Measurements from ENCODE around the gene CFAP221.

Gene CFAP221

DNA sequence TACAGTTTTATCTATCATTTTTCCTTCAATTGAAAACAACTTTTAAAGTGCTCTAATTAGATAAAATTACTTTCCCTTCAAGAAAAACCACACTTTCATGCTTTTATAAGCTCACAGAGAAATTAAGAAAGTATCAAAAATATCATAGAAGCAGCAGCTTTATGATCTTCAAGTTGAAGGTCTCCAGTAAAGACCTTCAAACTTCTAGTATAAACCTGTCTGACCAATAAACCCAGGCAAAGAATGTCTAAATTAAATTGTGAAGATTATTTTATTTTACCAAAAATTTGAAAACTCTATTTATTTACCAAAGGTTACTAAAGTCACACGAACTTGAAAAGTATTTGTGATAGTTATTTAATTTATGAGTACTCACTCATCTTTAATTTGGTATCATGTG, 10.7 kb upstream of the CFAP221 start:
- H3K4me3 ChIP-seq = no peak overlapping the region
- no peak overlapping the region for H3K27ac ChIP-seq

DNA sequence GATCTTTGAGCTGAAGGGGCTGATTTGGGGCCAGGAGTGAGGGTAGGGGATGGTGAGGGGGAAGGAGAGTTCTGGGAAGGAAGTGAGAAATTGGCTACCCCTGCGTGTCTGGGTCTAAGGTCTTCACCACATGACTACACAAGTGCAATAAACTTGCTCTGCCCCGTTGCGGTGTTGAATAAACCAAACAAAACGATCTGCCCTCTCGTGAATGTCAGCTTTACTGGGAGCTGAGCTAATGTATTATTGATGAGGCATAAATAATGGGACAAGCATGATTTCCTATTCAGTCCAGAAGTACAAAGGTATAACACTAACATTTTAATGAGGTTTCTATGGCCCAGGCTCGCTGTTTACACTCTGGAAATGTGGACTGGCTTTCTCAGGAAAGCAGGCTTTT, 8.0 kb upstream of the CFAP221 start:
- Histone ChIP-seq H3K4me3 (no peak overlapping the region), H3K27ac (no peak overlapping the region)

DNA sequence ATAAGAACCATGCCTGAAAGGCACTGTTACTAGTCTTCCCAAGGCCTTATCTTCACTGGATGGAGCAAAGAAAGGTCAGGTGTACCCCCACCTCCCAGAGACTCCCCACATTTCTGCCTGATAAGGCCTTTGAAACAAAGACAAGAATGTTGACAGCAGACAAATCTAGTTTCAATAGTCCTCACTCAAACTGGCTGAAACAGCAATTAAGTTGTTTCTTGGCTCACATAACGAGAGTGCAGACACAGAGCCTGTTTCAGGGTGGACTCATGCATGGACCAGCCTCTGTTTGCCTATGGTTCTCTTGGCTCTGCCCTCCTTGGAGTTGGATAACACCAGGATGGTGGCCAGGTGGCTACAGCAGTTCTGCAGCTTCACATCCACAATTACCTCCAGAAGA, 7.5 kb upstream of the CFAP221 start:
- Histone ChIP-seq H3K4me3 (no peak overlapping the region), H3K27ac (no peak overlapping the region)

DNA sequence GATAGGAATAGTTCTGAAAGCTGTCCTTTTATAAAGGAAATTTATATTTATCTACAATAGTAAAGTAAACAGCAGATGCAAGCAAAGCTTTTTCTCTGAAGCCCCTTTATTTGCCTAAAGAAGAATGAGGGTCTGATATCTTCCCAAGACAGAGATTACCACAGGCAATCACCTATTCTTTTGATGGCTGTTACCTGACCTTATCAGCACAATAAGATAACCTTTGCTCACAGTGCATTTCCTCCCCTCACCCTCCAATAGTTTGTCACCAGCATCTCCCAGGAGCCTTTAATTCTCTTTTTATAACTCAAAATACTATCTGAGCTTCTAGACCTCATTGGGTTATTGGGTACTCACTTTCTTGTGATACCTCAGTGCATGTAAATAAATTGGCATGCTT, 6.5 kb upstream of the CFAP221 start:
- Histone ChIP-seq H3K27ac (no peak overlapping the region), H3K4me3 (no peak overlapping the region)

DNA sequence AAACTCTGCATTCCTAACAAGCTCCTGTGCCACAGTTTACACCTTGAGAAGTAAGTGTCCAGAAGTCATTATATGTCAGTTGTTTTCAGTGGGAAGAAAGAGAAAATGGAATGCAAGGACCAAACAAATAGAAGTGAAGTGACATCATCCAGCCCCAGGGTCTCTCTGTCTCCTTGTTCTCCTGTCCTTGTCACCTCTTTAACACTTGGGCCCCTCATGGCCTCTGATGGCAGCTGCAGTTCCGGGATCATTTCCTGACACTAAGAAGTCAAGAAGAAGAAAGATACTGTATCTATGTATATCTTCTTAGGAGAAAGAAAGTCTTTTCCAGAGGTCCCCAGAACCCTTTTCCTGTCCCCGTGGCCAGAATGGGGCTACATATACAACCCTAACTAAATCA, 2.8 kb upstream of the CFAP221 start:
- Histone ChIP-seq H3K27ac (no peak overlapping the region), H3K4me3 (no peak overlapping the region)

- no peak overlapping the region for H3K27ac ChIP-seq
Measured at GRCh38 chr2:119544939-119545475, 758 bp downstream of the CFAP221 start.

GRCh38 chr2:119545754-119546446, 1.7 kb downstream of the CFAP221 start:
- no peak overlapping the region for H3K4me3 ChIP-seq

More at GRCh38 chr2:119544939-119545475, 758 bp downstream of the CFAP221 start:
- H3K4me3 ChIP-seq = peak overlapping the region in 4 of 7 experiments; percentile 36 to 52 (median 46)

GRCh38 chr2:119546447-119546767, 2.2 kb downstream of the CFAP221 start:
- no peak overlapping the region for H3K4me3 ChIP-seq
- H3K27ac ChIP-seq = no peak overlapping the region

More at GRCh38 chr2:119545754-119546446, 1.7 kb downstream of the CFAP221 start:
- no peak overlapping the region for H3K27ac ChIP-seq

- Histone ChIP-seq H3K27ac (no peak overlapping the region), H3K4me3 (no peak overlapping the region)
Measured at GRCh38 chr2:119548516-119549120, 4.4 kb downstream of the CFAP221 start.

DNA sequence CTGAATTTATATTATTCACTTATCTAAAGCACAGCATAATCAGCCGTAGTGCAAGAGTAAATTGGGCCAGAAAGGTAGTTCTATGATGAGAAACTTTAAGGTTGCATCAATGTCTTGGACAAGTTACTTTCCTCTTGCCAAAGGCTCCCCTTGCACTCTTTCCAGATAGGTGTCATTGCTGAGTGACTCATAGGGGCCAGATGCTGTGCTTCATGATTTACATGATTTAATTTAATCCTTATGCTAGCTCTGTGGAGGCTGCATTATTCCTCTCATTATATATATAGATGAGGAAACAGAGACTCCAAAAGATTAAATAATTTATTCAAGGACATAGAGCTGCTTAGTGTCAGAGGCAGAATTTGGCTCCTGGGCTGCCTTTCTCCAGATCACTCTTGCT, 5.0 kb downstream of the CFAP221 start:
- no peak overlapping the region for H3K27ac ChIP-seq
- H3K4me3 ChIP-seq = no peak overlapping the region

- no peak overlapping the region for H3K27ac ChIP-seq
- H3K4me3 ChIP-seq = no peak overlapping the region
Measured at GRCh38 chr2:119550346-119550745, 6.1 kb downstream of the CFAP221 start.

DNA sequence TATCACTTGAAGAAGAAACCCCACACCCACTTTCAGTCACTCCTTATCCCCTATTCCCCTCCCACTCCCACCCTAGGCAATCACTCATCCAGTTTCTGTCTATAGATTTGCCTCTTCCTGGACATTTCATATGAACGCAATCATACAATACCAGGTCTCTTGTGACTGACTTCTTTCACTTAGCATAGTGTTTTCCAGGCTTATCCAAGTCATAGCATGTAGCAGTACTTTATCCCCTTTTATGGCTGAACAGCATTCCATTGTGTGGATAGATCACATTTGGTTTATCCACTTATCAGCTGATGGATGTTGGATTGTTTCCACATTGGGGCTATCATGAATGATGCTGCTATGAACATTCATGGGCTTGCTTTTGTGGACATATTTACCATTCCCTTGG, 6.6 kb downstream of the CFAP221 start:
- H3K4me3 ChIP-seq = no peak overlapping the region
- no peak overlapping the region for H3K27ac ChIP-seq

DNA sequence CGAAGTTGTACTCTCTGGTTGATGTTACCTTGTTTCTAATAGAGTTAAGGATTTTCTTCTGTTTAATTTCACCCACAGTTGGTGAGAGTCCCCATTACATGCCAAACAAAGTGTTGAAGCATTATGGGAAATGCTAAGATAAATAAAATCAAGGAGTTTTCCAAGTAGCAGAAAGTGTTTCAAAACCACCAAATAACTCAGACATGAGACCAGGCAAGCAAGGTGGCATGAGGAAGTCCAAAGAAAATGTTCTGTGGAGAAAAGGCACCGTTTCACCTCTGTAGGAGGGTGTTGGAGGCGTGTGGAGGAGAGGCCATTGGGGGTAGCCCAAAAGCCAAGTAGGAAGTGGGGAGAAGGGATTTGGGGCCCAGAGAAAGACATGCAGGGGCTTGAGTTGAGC, 8.7 kb downstream of the CFAP221 start:
- Histone ChIP-seq H3K4me3 (no peak overlapping the region), H3K27ac (no peak overlapping the region)

DNA sequence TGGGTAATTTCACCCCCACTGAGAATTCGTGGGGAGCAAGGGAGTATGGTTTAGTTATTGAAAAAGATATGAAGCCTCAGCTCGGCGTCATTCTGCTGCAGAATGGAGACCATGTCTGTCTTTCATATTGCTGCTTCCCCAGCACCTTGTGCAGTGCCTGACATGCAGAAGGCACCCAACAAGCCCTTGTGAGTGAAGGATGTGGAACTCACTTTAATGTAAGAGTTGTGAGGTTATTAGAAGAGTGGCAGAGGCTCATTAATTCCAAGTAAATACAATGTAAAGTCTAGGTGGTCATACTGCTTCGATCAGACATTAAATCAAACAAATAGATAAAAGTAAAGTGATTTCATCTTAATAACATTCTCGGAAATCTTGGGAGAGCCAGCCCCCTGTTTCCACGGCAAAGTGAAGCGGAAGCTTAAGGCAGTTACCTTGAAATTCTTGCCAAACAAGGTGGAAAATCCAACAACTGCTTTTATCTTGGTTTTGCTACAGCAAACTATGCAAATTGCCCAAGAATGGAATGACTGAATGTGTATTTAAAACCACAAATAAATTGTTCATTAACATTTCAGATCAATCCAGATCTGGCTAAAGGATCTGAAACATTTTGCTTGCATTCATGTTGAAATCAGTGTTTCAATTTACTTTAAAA, 9.6 kb downstream of the CFAP221 start:
- Histone ChIP-seq H3K4me3 (no peak overlapping the region), H3K27ac (no peak overlapping the region)

DNA sequence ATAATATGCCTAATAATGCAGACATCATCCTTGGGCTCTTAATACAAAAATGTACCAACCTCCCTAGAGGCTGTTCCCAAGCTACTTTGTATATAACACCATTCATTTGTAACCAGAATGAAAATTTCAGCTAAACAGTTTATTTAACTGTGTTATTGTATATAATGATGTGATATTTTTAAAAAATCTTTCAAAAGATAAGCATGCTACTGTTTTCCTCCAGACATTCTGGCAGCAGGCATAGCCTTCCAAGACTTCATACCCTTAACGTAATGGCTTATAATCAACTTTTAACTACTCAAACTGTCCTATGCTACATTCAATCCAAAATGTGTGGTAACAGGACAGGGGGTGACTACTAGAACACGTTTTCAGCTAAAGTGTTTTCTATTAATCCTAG, 21.2 kb downstream of the CFAP221 start:
- Histone ChIP-seq H3K27ac (no peak overlapping the region), H3K4me3 (no peak overlapping the region)

DNA sequence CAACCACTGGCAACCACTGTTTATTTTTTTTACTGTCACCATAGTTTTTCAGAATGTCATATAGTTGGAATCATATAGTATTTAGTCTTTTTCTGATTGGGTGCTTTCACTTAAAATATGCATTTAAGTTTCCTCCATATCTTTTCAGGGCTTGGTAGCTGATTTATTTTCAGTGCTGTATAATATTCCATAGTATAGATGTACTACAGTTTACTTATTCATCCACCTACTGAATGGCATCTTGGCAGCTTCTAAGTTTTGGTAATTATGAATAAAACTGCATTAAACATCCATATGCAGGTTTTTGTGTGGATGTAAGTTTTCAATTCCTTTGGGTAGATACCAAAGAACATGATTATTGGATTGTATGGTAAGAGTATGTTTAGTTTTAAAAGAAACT, 23.0 kb downstream of the CFAP221 start:
- no peak overlapping the region for H3K4me3 ChIP-seq

DNA sequence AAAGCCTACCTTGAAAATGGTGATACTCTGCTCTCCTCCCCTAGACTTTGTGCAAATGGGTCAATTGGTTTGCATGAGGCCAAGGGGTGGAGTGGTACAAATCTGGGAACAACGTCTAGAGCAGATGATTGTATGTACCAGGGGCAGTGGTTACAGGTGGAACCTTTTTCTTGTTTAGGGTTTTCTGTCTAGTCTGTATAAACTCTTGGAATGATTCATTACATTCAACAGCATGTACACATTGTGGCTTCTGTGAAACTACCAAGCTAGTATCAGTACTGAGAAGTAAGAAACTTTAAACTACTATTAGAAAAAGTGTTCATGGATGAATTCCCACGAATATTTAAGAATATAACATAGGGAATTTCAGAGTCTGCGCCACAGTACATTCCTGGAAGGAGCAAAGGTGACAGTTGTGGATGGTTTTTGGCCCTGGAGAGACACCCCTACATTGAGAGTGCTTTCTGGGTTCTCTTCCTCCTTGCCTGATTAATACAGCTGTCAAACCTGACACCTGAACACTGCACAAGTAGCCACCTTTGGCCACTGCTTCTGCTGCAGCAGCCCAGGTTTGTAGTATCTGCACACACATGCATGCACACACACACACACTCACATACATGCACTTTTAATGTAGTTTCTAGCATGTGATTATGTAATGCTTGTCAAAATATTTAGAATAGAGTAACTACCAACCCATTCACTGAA, 30.0 kb downstream of the CFAP221 start:
- H3K4me3 ChIP-seq = no peak overlapping the region
- H3K27ac ChIP-seq = no peak overlapping the region

More for the DNA sequence above, 23.0 kb downstream of the CFAP221 start:
- H3K27ac ChIP-seq = no peak overlapping the region

GRCh38 chr2:119574864-119575263, 30.6 kb downstream of the CFAP221 start:
- H3K4me3 ChIP-seq = no peak overlapping the region
- no peak overlapping the region for H3K27ac ChIP-seq

DNA sequence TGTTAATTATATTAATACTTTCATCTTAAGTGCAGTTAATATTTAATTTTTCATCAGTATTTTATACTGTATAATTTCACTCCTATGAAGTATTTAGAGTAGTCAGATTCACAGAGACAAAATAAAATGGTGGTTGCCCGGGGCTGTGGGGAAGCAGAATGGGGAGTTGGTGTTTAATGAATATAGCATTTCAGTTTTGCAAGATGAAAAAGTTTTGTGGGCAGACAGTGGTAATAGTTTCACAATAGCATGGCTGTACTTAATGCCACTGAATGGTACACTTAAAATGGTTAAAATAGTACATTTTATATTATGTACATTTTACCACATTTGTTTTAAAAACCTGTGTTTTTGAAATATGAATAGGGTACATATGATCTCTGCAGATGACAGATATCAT, 31.2 kb downstream of the CFAP221 start:
- Histone ChIP-seq H3K27ac (no peak overlapping the region), H3K4me3 (no peak overlapping the region)

Measured in skin epidermis (tissue), 12 donors.